LoVo (cell line): Measurements from ENCODE around the gene CCL23.
A peak's percentile ranks its signal among the peaks of the same experiment; 100 is the strongest.
"Not testable (repeated sequence)": the region's sequence is repeated elsewhere in the genome, so short reads cannot be mapped to it uniquely, and the experiment has no call there.

ENCODE experiments used
- DNase-seq: peaks from one replicate; pipeline ENCODE4 v3.0.0-alpha.2; 2016; ENCODE audit warnings: low spot score

CCL23 gene, protein sequence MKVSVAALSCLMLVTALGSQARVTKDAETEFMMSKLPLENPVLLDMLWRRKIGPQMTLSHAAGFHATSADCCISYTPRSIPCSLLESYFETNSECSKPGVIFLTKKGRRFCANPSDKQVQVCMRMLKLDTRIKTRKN

DNA sequence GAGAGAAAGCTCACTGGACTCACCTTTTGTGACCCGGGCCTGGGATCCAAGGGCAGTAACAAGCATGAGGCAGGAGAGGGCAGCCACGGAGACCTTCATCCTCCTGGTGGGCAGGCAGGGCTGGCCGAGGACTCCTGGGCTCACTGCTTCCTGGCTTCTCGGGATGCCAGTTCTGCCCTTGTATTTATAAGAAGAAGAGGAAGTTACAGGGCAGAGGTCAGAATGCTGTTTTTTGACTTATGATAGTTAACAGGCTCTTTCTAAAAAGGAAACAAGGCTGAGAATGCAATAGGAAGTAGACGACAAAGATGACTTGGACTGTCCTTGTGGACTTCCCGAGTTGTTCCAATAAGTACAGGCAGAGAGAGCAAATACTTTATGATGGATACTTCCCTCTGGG, at the start of gene CCL23:
TSS of gene CCL23 (minus strand) at position 174 of the 400 bp plus-strand sequence. CDS start at position 99, 75 bp downstream.
- no peak for DNase-seq

DNA sequence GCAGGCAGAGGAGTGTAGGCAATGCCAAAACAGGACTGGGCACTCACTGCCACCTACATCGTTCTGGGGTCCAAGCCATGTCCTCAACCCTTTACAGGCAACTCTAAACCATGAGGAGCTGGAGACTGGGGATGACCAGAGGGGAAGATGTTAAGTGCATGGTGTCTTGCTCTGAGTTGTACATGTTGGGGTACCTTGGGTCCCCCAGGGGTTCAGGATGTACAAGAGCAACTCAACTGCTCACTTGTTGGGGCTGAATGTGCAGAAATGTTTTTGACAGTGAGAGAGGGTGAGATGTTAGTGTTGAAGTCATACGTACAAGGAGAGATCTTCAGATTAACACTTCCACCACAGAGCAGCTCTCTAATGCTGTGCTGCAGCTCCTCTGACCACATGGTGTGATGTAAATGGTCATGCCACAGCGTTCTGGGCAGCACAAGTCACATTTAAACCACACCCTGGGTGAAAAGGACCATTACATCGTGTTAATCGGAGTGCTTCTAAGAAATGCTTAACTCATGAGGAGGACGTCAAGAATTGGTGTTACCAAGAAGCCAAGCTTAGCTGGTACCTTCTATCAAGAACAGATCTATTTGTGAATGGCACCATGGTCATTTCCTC, 48.7 kb upstream of the CCL23 start:
- no peak for DNase-seq

DNA sequence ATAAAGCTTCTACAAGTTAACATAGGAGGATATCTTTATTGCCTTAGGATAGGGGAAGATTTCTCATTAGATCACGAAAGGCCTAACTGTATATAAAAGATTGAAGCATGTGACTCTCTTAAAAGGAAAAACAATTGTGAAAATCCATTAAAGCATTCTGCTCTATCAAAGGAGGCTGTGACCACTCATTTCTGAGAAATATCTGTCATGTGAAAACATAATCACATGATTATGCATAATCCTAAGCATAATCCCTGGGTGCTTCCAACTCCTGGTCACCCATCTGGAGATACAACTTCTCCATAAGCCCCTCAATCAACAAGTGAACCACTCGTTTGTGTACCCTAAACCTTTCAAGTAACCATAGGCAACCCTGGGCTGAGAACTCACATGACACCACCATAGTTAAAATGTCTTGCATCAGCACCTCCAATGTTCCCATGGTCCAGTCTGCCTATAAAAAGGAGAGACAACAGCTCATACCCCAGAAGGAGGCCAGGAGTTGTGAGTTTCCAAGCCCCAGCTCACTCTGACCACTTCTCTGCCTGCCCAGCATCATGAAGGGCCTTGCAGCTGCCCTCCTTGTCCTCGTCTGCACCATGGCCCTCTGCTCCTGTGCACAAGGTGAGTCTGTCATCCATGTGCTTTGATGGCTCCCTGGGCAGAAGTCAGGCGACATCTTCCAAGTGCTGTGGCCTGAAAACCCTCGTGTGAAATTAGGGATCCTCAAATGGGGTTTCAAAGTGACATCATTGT, 46.2 kb upstream of the CCL23 start, which contains the start of gene CCL18:
TSS of gene CCL18 (plus strand) at position 487 of the 756 bp plus-strand sequence. CDS start at position 558, 71 bp downstream.
- no peak for DNase-seq

DNA sequence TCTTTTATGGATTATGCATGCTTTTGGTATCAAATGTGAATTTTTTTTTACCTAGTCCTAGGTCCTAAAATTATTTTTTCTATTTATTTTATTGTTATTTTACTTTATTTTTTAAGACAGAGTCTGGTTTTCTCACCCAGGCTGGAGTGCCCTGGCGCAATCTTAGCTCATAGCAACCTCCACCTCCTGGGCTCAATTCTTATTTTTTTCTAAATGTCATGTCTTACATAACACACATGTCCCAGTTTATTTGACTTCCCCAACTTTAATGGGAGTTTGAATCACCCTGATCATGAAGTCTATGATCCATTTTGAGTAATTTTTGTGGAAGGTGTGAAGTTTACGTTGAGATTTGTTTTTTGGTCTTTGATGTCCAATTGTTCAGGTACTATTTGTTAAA, 43.0 kb upstream of the CCL23 start:
- DNase-seq: no peak

DNA sequence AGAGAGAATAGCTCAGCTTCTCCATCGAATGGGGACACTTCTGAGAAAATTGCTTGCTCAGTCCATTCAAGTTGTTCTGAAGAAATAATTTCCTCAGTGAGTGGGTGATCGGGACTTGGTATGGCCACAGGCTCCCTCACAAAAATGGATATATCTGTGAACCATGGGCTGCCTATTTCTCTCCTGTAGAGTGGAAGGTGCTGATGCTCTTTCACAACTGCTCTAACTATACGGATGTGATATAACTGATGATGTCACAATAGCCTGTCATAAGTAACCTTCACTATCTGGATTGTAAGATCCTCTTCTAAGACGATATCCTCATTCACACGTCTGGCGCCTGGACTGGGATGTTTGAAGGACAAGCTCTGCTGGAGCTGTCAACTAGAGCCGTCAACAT, 41.6 kb upstream of the CCL23 start:
- no peak for DNase-seq

DNA sequence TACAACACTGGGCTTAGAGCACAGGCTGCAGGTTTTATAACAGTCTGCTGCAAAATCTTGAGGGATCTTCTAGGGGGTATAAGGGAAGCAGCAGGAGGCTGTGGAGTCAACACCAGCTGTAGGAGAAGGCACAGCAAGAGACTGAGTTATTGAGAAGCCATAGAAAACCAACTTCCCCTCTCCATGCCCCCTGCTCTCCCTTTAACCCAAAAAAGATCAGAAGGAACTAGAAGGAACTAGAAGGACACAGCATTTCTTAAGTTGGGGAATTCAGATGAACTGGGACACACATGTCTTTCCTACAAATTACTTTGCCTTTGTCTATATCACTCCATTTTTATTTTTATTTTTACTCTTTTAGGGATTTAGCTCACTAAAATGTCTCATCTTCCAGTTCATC, 40.1 kb upstream of the CCL23 start:
- DNase-seq: no peak

DNA sequence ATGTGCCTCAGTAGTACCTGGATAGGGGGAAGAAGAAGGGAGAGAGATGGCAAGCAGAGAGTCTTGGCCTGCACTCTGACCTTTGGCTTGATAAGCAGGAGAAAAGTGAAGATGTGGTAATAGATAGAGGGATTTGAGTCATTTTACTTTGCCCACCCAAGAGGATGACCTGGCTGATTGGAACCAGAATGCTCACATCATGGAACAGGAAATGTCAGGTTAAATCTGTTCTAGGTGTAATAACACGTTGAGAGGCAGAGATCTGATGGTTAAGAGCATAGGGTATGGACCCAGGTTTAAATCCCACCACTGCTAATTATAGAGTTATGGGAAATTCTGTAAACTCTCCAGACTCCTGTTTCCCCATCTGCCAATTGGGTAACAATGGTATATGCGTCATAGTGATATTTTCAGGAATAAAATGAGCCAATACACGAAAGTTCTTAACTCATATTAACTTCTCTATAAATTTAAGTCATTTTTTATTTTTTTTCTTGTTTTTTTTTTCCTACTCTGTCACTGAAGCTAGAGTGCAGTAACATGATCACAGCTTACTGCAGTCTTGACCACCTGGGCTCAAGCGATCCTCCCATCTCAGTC, 38.2 kb upstream of the CCL23 start:
- no peak for DNase-seq

DNA sequence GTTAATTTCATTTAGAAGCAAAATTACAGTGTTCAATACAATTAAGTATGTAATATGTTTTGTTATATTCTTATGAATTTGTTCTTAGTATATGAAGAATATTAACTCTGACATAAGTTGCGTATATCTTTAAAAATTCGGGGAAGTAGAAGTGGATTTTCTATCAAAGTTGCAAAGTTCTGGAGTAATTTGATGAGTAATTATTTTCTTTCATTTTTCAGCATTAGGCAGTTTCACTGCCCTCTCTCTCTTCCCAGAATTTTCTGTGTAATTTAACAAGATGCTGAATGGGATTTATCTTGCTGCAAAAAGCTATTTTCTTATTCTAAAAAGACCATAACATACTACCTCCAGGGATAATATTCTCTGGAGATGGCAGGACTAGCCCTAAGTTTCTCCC, 37.4 kb upstream of the CCL23 start:
- DNase-seq: no peak

DNA sequence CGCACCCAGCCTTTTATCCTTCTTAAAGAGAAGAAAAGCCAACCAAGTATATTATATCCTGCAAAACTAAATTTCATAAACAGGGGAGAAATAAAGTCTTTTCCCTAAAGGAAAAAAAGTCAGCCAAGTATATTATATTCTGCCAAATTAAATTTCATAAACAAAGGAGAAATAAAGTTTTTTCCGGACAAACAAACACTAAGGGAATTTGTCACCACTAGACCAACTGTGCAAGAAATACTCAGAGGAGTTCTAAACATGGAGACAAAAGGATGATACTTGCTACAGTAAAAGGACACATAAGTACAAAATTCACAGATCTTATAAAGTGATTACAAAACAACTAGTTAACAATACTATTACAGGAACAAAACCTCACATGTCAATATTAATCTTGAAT, 31.9 kb upstream of the CCL23 start:
- DNase-seq: no peak

DNA sequence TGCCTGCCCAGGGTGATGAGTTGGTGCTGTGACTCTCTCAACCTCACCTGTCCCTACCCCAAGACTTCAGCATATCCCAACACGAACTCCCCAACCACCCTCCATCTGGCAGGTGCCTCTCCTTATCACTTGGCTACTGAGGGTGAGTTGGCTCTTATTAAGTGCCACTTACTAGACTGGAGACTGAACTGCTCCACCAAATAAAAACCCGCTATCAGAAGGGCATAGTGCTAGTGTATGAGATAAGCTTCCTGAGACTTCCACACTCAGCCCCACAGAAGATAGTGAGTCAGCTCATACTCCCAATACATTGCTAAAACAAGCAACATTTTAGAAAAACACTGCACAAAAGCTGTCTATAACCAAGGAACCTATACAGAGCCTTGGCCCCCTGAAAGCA, 30.3 kb upstream of the CCL23 start:
- no peak for DNase-seq

DNA sequence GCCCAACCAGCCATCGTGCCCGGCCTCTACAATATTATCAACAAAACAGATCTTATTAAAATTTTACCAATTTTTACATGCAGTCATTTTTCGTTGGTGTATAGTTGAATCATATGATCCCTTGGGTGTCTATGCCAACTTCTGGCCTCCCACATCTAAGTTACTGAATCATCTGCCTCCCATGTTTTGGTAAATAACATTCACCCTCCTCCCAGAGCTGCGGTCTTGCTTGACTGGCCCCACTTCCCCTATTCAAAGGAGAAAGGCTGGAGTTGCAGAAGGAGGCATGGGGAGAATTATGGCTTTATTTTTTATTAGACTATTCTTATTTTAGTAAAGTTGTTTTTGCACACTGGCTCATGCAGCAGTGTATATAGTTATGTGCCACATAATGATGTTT, 18.5 kb upstream of the CCL23 start:
- no peak for DNase-seq

DNA sequence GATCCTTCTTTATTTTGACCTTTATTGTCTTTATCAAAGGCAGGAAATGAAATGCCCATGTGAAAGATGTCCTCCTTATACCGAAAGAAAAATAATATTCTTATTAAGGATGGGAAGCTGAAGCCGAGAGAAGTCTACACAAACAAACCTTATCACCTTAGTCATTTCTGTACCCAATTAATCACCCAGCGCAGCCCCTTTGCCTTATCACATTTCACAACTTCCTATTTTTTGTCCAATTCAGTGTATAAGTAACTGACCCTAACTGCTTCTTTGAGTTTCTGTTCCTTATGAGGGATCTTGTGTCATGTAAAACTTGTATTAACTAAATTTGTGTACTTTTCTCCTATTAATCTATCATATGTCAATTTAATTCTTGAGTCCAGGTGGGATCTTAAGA, 16.4 kb upstream of the CCL23 start:
- DNase-seq: no peak

DNA sequence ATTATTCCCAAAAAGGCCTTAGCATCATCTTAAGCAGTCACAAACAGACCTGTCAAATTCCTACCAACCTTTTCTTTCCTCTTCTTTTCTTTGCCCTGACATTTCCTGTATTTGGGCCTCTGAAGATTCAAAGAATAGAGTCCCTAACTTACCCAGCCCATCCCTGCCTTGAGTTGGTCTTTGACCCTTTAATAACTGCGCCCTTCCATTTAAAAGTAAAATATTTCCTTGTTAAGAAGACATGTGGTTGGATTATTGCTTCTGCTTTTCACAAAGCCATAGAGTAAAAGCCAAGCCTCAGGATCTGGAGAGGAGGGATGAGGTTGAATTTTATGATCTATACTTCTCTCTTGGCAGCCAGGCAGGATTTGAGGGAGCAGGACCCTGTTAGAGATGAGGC, 13.2 kb upstream of the CCL23 start:
- peak; percentile 14 for DNase-seq

DNA sequence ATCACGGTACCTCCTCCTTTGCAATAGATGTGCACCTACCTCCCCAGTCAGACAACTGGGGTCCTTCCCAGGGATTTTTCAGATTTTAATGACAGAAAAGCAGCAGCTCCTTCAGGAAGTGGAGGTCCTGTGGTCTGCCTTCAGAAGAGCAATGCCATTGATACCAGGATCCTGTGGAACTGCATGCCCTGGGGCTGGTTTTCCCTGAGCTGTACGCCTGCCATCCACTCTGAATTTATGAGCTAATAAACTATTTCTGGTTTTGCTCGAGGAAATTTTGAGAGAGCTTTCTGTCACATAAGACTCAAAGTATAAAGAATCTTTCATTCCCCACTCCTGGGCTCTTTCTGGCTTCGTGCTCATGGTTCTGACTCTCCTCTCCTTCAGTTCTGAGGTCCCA, 10.0 kb upstream of the CCL23 start:
- DNase-seq: no peak

DNA sequence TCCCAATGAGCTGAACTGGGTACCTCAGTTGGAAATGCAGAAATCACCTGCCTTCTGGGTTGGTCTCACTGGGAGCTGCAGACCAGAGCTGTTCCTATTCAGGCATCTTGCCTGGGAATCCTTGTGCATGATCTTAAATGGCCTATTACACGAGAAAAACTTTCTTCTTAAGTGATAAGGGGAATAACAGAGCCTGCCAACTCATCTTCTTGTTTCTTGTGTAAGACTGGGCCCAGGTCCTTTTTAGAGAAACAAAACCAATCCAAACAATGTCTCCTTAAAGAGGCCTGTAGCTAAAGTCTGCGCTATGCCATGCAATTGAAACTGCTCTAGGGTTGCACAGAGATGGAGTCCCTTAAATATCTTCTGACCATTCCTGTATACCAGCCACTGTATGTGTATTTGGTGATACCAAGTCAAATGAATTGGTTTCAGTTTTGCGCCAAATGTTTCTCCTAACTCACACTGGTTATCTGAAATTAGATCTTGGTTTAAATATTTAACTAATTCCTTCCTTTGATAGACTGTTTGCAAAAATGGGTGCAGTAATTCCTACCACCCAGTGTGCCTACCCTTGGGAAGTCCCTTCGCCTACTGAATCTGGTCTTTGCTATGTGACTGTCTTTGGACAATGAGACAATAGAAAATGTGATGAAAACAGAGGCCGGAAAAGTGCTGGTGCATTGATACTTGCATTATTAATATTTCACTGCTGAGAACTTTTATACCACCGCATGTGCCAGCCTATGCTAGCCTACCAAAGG, 6.5 kb upstream of the CCL23 start:
- no peak for DNase-seq

DNA sequence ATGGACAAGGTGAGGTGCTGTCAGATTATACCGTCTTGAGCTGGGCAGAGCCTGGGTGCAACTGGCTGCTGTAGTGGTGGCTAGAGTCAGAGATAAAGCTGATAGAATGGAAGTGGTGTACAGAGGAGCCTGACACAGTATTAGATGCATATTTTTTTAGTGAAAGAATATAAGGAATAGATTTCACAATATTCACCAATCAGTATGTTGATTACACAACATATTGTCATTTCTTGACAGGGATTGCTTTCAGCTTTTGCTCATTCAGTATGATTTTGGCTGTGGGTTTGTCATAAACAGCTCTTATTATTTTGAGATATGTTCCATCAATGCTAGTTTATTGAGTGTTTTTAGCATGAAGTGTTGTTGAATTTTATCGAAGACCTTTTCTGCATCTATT, 1.7 kb upstream of the CCL23 start:
- DNase-seq: no peak

DNA sequence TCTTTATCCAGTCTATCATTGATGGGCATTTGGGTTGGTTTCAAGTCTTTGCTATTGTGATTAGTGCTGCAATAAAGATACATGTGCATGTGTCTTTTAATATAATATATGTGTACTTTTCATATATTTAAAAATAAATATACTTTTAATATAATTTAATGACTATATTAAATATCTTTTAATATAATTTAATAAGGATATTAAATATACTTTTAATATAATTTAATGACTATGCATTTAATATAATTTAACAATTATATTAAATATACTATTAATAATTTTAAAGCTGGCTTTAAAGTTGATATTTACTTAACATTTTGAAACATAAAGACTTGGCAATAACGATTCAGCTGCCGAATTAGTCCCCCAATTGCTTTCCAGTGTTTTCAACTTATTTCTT, 1.2 kb downstream of the CCL23 start:
- DNase-seq: no peak

DNA sequence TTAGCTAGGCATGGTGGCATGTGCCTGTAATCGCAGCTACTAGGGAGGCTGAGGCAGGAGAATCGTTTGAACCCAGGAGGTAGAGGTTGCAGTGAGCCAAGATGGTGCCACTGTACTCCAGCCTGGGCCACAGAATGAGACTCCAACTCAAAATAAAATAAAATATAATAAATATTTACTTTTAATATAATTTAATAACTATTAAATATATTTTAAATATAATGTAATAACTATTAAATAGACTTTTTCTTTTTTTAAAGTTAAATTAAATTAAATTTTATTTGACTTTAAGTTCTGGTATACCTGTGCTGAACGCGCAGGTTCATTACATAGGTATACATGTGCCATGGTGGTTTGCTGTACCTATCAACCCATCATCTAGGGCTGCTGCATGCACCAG, 1.9 kb downstream of the CCL23 start:
- not testable (repeated sequence) for DNase-seq

DNA sequence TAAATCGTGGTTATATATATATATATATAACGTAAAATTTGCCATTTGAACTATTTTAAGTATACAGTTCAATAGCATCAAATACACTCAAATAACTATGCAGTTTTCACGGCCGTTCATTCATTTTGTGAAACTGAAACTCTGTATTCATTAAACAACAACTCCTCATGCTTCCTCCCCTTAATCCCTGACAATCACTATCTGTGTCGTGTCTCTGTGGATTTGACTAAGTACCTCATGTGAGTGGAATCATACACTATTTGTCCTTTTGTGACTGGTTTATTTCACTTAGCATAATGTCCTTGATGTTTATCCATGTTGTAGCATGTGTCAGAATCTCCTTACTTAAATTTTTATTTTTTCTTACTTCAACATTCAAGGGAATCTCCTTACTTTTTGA, 2.8 kb downstream of the CCL23 start:
- no peak for DNase-seq

DNA sequence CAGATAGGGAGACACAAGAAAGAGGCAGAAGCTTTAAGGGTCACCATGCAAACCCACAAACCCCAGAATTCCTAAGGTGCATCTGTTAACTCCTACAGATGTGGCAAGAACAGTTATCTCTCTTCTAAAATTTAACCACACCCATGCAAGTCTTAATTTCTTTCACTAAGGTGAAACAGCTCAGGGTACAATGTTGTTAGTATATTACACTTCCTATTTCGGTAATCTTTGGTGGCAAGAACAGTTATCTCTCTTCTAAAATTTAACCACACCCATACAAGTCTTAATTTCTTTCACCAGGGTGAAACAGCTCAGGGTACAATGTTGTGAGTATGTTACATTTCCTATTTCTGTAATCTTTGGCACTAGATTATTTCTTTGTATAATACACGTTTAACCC, 6.6 kb downstream of the CCL23 start:
- no peak for DNase-seq

DNA sequence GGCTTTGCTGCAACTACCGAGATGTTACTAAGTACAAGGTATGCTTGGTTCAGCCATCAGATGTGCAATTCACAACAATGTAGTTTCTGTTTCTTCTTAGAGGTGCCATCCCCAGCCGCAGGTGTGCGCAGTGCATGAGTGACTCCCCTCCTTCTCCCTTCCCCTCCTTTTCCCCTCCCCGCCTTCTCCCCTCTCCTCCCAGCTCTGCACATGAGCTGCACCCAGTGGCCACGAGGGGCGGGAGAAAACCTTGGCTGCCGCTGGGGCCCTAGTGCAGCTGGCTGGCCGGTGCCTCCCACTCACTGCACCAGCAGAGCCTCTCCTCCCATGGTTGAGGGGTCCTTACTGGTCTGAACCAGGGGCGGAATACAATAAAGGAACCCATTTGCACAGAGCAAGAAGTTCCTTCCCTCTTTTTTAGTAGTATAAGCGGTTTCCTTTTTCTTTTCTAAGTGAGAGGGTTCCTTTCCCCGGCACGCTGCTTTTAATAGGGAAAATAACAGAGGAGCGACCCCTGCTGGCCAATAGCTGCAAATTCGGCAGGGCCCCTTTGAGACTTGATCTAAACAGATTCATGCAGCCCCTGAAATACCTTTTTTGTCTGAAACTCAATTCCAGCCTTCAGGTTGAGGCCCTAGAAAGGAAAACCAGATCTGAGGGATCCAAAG, 8.6 kb downstream of the CCL23 start:
- DNase-seq: no peak

DNA sequence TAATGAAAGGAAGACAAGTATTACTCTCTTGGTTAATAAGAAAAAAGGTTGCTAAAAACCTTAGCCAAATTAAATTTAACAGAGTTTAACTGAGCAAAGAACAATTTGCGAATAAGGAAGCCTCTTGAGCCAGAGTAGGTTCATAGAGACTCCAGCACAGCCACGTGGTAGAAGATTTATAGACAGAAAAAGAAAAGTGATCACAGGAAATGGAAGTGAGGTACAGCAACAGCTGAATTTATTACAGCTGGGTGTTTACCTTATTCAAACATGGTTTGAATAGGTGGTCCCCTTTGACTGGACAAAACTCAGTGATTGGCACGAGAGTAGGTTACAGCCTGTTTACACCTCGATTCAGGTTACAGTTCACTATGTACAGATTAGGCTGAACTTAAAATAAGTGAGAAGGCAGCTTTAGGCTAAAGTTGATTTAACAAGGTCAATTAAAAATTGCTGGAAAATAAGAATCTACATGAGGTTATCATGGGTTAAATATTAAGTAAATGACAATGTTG, 13.1 kb downstream of the CCL23 start:
- DNase-seq: no peak
